H9 (cell line): ENCODE measurements around the gene PHACTR1. TPM values are rescaled to one million over a fixed set of nuclear protein-coding genes. Genes with fewer than 3 reads are reported as not detected.

Experiments
- DNase-seq: peaks from one replicate; pipeline ENCODE4 v3.0.0-alpha.2; 2017
- H2AFZ ChIP-seq: one replicate; pipeline ENCODE4 v1.6.1; 2013; ENCODE audit warnings: mild to moderate bottlenecking, low read length, control low read depth, moderate library complexity
- H2AK5ac ChIP-seq: 2 replicates; pipeline ENCODE4 v1.6.1; 2013; ENCODE audit warnings: low read length, control low read depth, mixed read lengths; ENCODE audit not compliant: insufficient read length
- H2BK120ac ChIP-seq: one replicate; pipeline ENCODE4 v1.6.1; 2013; ENCODE audit warnings: low read depth, mild to moderate bottlenecking, low read length, control low read depth, inconsistent platforms; ENCODE audit not compliant: poor library complexity, severe bottlenecking
- H2BK12ac ChIP-seq: 2 replicates; pipeline ENCODE4 v1.6.1; 2013; ENCODE audit warnings: low read length, control low read depth, mixed read lengths, low read depth; ENCODE audit not compliant: insufficient read length
- H2BK15ac ChIP-seq: 2 replicates; pipeline ENCODE4 v1.6.1; 2013; ENCODE audit warnings: low read depth, low read length, control low read depth
- H2BK20ac ChIP-seq: one replicate; pipeline ENCODE4 v1.6.1; 2013; ENCODE audit warnings: low read depth, mild to moderate bottlenecking, low read length, control low read depth, inconsistent platforms; ENCODE audit not compliant: poor library complexity, severe bottlenecking
- H2BK5ac ChIP-seq: 2 replicates; pipeline ENCODE4 v1.6.1; 2013; ENCODE audit warnings: low read length, control low read depth, mixed read lengths; ENCODE audit not compliant: insufficient read length
- H3K14ac ChIP-seq: 2 replicates; pipeline ENCODE4 v1.6.1; 2013; ENCODE audit warnings: low read length, control low read depth; ENCODE audit not compliant: insufficient read depth
- H3K18ac ChIP-seq: 2 replicates; pipeline ENCODE4 v1.6.1; 2013; ENCODE audit warnings: low read depth, mild to moderate bottlenecking, mixed read lengths, low read length, control low read depth; ENCODE audit not compliant: insufficient read length
- H3K23ac ChIP-seq: 2 replicates; pipeline ENCODE4 v1.6.1; 2013; ENCODE audit warnings: low read length, control low read depth, mixed read lengths, low read depth; ENCODE audit not compliant: insufficient read length
- H3K23me2 ChIP-seq: 2 replicates; pipeline ENCODE4 v1.6.1; 2013; ENCODE audit warnings: low read depth, mild to moderate bottlenecking, mixed read lengths, low read length, control low read depth; ENCODE audit not compliant: insufficient read length, poor library complexity, severe bottlenecking
- H3K27ac ChIP-seq: 2 replicates; pipeline ENCODE4 v1.5.1; 2013; ENCODE audit warnings: low read length, control low read depth, mixed read lengths, low read depth; ENCODE audit not compliant: insufficient read length
- H3K27me3 ChIP-seq: 2 replicates; pipeline ENCODE4 v1.6.1; 2013; ENCODE audit warnings: low read length, control low read depth, inconsistent platforms; ENCODE audit not compliant: insufficient read depth
- H3K4ac ChIP-seq: 2 replicates; pipeline ENCODE4 v1.6.1; 2013; ENCODE audit warnings: low read depth, mild to moderate bottlenecking, control low read depth, inconsistent platforms, low read length, moderate library complexity
- H3K4me1 ChIP-seq: 2 replicates; pipeline ENCODE4 v1.6.1; 2013; ENCODE audit warnings: low read length, control low read depth, inconsistent platforms; ENCODE audit not compliant: insufficient read depth
- H3K4me2 ChIP-seq: 2 replicates; pipeline ENCODE4 v1.6.1; 2013; ENCODE audit warnings: low read length, control low read depth, mixed read lengths; ENCODE audit not compliant: insufficient read length, insufficient read depth
- H3K56ac ChIP-seq: 2 replicates; pipeline ENCODE4 v1.6.1; 2013; ENCODE audit warnings: low read depth, mild to moderate bottlenecking, mixed read lengths, low read length, control low read depth; ENCODE audit not compliant: insufficient read length
- H3K79me1 ChIP-seq: 2 replicates; pipeline ENCODE4 v1.6.1; 2013; ENCODE audit warnings: low read depth, mild to moderate bottlenecking, moderate library complexity, low read length, control low read depth, inconsistent platforms; ENCODE audit not compliant: insufficient read depth, poor library complexity, severe bottlenecking
- H3K79me2 ChIP-seq: 2 replicates; pipeline ENCODE4 v1.6.1; 2013; ENCODE audit warnings: low read length, control low read depth, inconsistent platforms; ENCODE audit not compliant: insufficient read depth
- H3K9ac ChIP-seq: 2 replicates; pipeline ENCODE4 v1.6.1; 2013; ENCODE audit warnings: low read length, control low read depth, mixed read lengths; ENCODE audit not compliant: insufficient read length; ENCODE audit errors: extremely low read depth
- H3K9me3 ChIP-seq: one replicate; pipeline ENCODE4 v1.6.1; 2013; ENCODE audit warnings: low read depth, low read length, inconsistent platforms; ENCODE audit not compliant: control insufficient read depth
- H3T11ph ChIP-seq: one replicate; pipeline ENCODE4 v1.6.1; 2013; ENCODE audit warnings: mild to moderate bottlenecking, low read length, control low read depth, inconsistent platforms
- H4K20me1 ChIP-seq: one replicate; pipeline ENCODE4 v1.6.1; 2013; ENCODE audit not compliant: control insufficient read depth, insufficient read length, insufficient read depth
- H4K5ac ChIP-seq: 2 replicates; pipeline ENCODE4 v1.6.1; 2013; ENCODE audit warnings: low read depth, mild to moderate bottlenecking, mixed read lengths, low read length, control low read depth; ENCODE audit not compliant: insufficient read length
- H4K8ac ChIP-seq: replicated peaks from 2 replicates; pipeline ENCODE4 v1.6.1; 2013; ENCODE audit warnings: low read length, control low read depth, mixed read lengths, low read depth; ENCODE audit not compliant: insufficient read length
- H4K91ac ChIP-seq: 2 replicates; pipeline ENCODE4 v1.6.1; 2013; ENCODE audit warnings: low read depth, mild to moderate bottlenecking, moderate library complexity, mixed read lengths, low read length, control low read depth; ENCODE audit not compliant: insufficient read length
- H3K27ac Mint-ChIP-seq, 3 experiments: 2 replicates in 2 of 3; 3 replicates in 1 of 3; pipeline ENCODE4 v1.8.0; 2020 to 2021; ENCODE audit warnings: mixed read lengths in 3 of 3, mild to moderate bottlenecking in 1 of 3, moderate library complexity in 1 of 3
- H3K27me3 Mint-ChIP-seq: 2 replicates; pipeline ENCODE4 v1.8.0; 2021; ENCODE audit warnings: low read depth, mild to moderate bottlenecking, moderate library complexity, mixed read lengths
- H3K36me3 Mint-ChIP-seq, 3 experiments: 2 replicates in 2 of 3; 3 replicates in 1 of 3; pipeline ENCODE4 v1.8.0; 2020 to 2021; ENCODE audit warnings: low read depth in 3 of 3, mixed read lengths in 3 of 3; ENCODE audit not compliant: insufficient read depth in 1 of 3
- H3K4me1 Mint-ChIP-seq, 2 experiments: 2 replicates each; pipeline ENCODE4 v1.8.0; 2020; ENCODE audit warnings: mixed read lengths in 2 of 2
- H3K4me3 Mint-ChIP-seq, 2 experiments: 2 replicates in 1 of 2; 3 replicates in 1 of 2; pipeline ENCODE4 v1.8.0; 2020 to 2021; ENCODE audit warnings: mild to moderate bottlenecking in 2 of 2, mixed read lengths in 2 of 2, moderate library complexity in 1 of 2
- H3K9me3 Mint-ChIP-seq, 2 experiments: 2 replicates in 1 of 2; 3 replicates in 1 of 2; pipeline ENCODE4 v1.8.0; 2020; ENCODE audit warnings: mild to moderate bottlenecking in 2 of 2, mixed read lengths in 2 of 2, moderate library complexity in 1 of 2
- CTCF ChIP-seq: fragments of 200-600 bp; sonication (generic); conservative IDR thresholded peaks from 3 replicates; pipeline ENCODE4 v1.8.0; 2021; ENCODE audit warnings: antibody characterized with exemption, mild to moderate bottlenecking
- WGBS: extraction: QIAGEN DNeasy Blood & Tissue Kit; methylation state at CpG from one replicate; pipeline ENCODE4 v1.1.7; 2013; ENCODE audit warnings: missing lambda C conversion rate, low lambda C conversion rate, mixed read lengths; ENCODE audit not compliant: insufficient read length; ENCODE audit errors: extremely low coverage; 5-methylcytosine and 5-hydroxymethylcytosine counted together
- total RNA-seq: library from RNA; stranded (reverse); gene quantifications from 2 replicates; pipeline ENCODE4 v1.2.1, GENCODE V29; 2021

The PHACTR1 gene
- total RNA-seq, 1 experiment from 2014 or later: 15.9 TPM

DNA sequence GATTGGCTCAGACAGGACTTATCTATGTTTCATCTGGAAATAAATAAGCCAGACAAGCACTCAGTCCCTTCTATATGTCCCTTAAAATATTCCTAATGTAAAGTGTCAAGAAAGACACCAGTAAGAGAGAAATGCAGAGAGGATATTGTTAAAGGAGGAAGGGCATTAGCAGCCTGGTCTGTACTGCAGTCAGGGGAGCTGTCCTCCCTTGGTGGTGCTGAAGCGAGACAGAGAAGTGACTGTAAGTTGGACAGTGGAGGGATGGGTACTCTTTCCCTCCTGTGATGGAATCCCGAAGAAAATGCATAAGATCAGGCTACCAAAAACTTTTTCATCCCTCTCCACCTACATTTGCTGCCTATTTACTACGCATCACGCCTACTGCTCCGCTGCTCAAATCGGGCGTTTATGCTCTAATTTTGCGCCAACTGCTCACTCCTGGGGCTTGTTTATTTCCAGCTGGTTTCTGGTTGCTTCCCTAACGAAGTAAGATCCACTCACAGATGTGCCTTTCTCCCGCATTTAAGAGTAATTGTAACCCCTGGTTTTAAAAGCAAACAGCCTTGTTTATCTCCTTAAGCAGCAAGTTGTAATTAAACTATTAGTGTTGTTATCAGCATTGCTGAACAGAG, 35.2 kb downstream of the PHACTR1 start:
- TF ChIP-seq CTCF: no peak

More for the DNA sequence above, 35.2 kb downstream of the PHACTR1 start:
- peaks cover 31 to 42% of the 10 kb centered on the region in 2 experiments for H3K4me1 Mint-ChIP-seq
- Histone ChIP-seq H3K79me1 (no peaks in the 10 kb centered on the region), H3K23me2 (peaks cover 7% of the 10 kb centered on the region), H3K14ac (no peak overlapping the region), H3K27me3 (no peaks in the 10 kb centered on the region; the same call in 1 of the 2 replicates), H3K9ac (no peak overlapping the region), H3K9me3 (no peaks in the 10 kb centered on the region), H3T11ph (no peak overlapping the region), H3K4me2 (no peak overlapping the region), H2BK5ac (no peak overlapping the region), H2AK5ac (no peak overlapping the region), H3K4ac (no peak overlapping the region), H4K5ac (no peak overlapping the region), H4K8ac (no peak overlapping the region), H2AFZ (no peak overlapping the region), H4K91ac (no peak overlapping the region), H3K79me2 (no peaks in the 10 kb centered on the region), H4K20me1 (no peaks in the 10 kb centered on the region), H2BK20ac (no peak overlapping the region), H2BK120ac (no peak overlapping the region), H2BK15ac (no peak overlapping the region), H3K27ac (no peak overlapping the region), H3K23ac (no peak overlapping the region), H2BK12ac (no peak overlapping the region), H3K4me1 (peaks cover 2% of the 10 kb centered on the region; the same call in 1 of the 2 replicates), H3K18ac (no peak overlapping the region), H3K56ac (no peak overlapping the region)
- no peaks in the 10 kb centered on the region; a peak in 1 of 7 replicates for H3K36me3 Mint-ChIP-seq
- H3K9me3 Mint-ChIP-seq: no peaks in the 10 kb centered on the region
- no peak overlapping the region; a peak in 1 of 5 replicates for H3K4me3 Mint-ChIP-seq
- peaks cover 22% of the 10 kb centered on the region for H3K27me3 Mint-ChIP-seq
- peak; percentile 66 for DNase-seq
- H3K27ac Mint-ChIP-seq: no peak overlapping the region
- no CpG with 5 or more reads among the region's 10 CpGs for WGBS
